DOHH2 (cell line): ENCODE data around the gene CTBS.

Experiments
- H3F3A ChIP-seq: fragments of 200-600 bp; sonication (generic), shearing (Covaris generic); 2 replicates; pipeline ENCODE4 v1.6.0; 2016; ENCODE audit warnings: antibody characterized with exemption, mild to moderate bottlenecking; ENCODE audit not compliant: control insufficient read depth, insufficient read depth
- H3K27ac ChIP-seq: fragments of 200-600 bp; sonication (generic); 2 replicates; pipeline ENCODE4 v1.5.1; 2014; ENCODE audit warnings: low read depth, mild to moderate bottlenecking, low read length, moderate library complexity
- H3K27me3 ChIP-seq: fragments of 200-600 bp; sonication (generic); 2 replicates; pipeline ENCODE4 v1.6.1; 2014; ENCODE audit warnings: mild to moderate bottlenecking, low read length, mixed read lengths; ENCODE audit not compliant: control insufficient read depth
- H3K36me3 ChIP-seq: fragments of 200-600 bp; sonication (generic); 2 replicates; pipeline ENCODE4 v1.6.1; 2014; ENCODE audit warnings: mild to moderate bottlenecking, low read length, moderate library complexity, mixed read lengths; ENCODE audit not compliant: control insufficient read depth
- H3K4me1 ChIP-seq: fragments of 200-600 bp; sonication (generic); 2 replicates; pipeline ENCODE4 v1.6.1; 2014; ENCODE audit warnings: mild to moderate bottlenecking, low read length, mixed read lengths; ENCODE audit not compliant: control insufficient read depth
- H3K4me2 ChIP-seq: fragments of 200-600 bp; sonication (generic); 2 replicates; pipeline ENCODE4 v1.6.0; 2014; ENCODE audit warnings: mild to moderate bottlenecking, low read length, moderate library complexity
- H3K4me3 ChIP-seq: fragments of 200-600 bp; sonication (generic); 2 replicates; pipeline ENCODE4 v1.5.1; 2014; ENCODE audit warnings: mild to moderate bottlenecking, low read length, mixed read lengths
- H3K79me2 ChIP-seq: fragments of 200-600 bp; sonication (generic); 2 replicates; pipeline ENCODE4 v1.6.1; 2014; ENCODE audit warnings: mild to moderate bottlenecking, low read length, mixed read lengths; ENCODE audit not compliant: control insufficient read depth
- H3K9me2 ChIP-seq: fragments of 200-600 bp; sonication (generic); replicated peaks from 2 replicates; pipeline ENCODE4 v1.6.1; 2014; ENCODE audit warnings: mild to moderate bottlenecking, low read length, mixed read lengths; ENCODE audit not compliant: control insufficient read depth
- H3K9me3 ChIP-seq: fragments of 200-600 bp; sonication (generic); 2 replicates; pipeline ENCODE4 v1.6.1; 2014; ENCODE audit warnings: antibody characterized with exemption, low read length, mixed read lengths; ENCODE audit not compliant: control insufficient read depth, insufficient read depth
- H4K20me1 ChIP-seq: fragments of 200-600 bp; sonication (generic); 2 replicates; pipeline ENCODE4 v1.6.0; 2014; ENCODE audit warnings: low read depth, mild to moderate bottlenecking, antibody characterized with exemption, low read length, moderate library complexity; ENCODE audit not compliant: control insufficient read depth, insufficient read depth
- EZH2phosphoT487 ChIP-seq: fragments of 200-600 bp; sonication (generic); IDR thresholded peaks from 2 replicates; pipeline ENCODE4 v1.6.1; 2017; ENCODE audit warnings: borderline replicate concordance, mild to moderate bottlenecking, antibody characterized with exemption, low read length, moderate library complexity, mixed read lengths
- TF ChIP-seq, protein P1 (sequence below): fragments of 200-600 bp; sonication (generic); IDR thresholded peaks from one replicate; pipeline ENCODE4 v1.5.1; 2014; ENCODE audit warnings: antibody characterized with exemption, mild to moderate bottlenecking, low read depth, low read length; ENCODE audit not compliant: poor library complexity, severe bottlenecking

The CTBS gene

GRCh38 chr1:84506002-84506728 is 68.1 kb downstream of the CTBS start, which contains the start of the genes GNG5 and SPATA1:
Gene GNG5, minus strand, starts transcription at chr1:84506581. Its CDS starts 490 bp downstream, at chr1:84506091.
Gene SPATA1, plus strand, starts transcription at chr1:84506386. Its CDS starts 9,974 bp downstream, at chr1:84516360.
- Histone ChIP-seq H3F3A (peaks cover 27% of the 10 kb centered on the region), H3K9me3 (peaks cover 8% of the 10 kb centered on the region), H3K79me2 (peaks cover 58% of the 10 kb centered on the region), H3K4me2 (peak within 1 kb of the TSS; percentile 89), H3K9me2 (no peaks in the 10 kb centered on the region), H3K27ac (peak within 1 kb of the TSS; percentile 87), H3K4me3 (peak within 1 kb of the TSS; percentile 94), H4K20me1 (peaks cover 16% of the 10 kb centered on the region; the same call in 1 of the 2 replicates), H3K36me3 (peaks cover 38% of the 10 kb centered on the region), H3K27me3 (no peaks in the 10 kb centered on the region), H3K4me1 (peaks cover 30% of the 10 kb centered on the region)
- TF ChIP-seq EZH2phosphoT487, result no peak
- TF ChIP-seq, protein P1, sequence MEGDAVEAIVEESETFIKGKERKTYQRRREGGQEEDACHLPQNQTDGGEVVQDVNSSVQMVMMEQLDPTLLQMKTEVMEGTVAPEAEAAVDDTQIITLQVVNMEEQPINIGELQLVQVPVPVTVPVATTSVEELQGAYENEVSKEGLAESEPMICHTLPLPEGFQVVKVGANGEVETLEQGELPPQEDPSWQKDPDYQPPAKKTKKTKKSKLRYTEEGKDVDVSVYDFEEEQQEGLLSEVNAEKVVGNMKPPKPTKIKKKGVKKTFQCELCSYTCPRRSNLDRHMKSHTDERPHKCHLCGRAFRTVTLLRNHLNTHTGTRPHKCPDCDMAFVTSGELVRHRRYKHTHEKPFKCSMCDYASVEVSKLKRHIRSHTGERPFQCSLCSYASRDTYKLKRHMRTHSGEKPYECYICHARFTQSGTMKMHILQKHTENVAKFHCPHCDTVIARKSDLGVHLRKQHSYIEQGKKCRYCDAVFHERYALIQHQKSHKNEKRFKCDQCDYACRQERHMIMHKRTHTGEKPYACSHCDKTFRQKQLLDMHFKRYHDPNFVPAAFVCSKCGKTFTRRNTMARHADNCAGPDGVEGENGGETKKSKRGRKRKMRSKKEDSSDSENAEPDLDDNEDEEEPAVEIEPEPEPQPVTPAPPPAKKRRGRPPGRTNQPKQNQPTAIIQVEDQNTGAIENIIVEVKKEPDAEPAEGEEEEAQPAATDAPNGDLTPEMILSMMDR, result no peak

DNA sequence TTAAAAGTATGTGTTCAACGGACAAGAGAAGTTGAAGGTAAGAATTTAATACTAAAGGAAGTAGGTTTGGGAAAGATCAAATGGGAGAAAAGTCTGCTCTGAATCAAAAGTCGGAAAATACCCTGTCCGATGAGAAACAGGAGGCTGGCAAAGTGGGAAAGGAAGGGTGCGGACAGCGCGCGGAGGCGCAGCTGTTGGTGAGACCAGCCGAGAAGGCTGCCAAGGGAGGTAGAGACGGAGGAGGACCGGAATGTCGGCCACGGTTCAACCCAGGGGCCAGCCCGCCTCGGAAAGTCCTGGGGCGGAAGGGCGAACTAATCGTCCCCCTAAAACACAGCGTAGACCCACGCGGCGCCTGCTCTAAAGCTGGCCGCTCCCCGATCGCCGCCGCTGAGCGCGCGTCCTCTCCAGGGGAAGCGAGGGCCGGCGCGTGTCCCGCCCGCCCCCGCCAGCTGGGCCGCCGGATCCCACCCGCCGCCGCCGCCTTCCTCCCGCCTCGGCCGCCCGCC is 68.7 kb downstream of the CTBS start:
- H3K4me1 ChIP-seq, result peaks cover 33% of the 10 kb centered on the region
- peaks cover 8% of the 10 kb centered on the region for H3K9me3 ChIP-seq
- H3K9me2 ChIP-seq, result no peaks in the 10 kb centered on the region
- TF ChIP-seq, protein P1, result no peak
- TF ChIP-seq EZH2phosphoT487, result no peak
- H3K36me3 ChIP-seq, result peaks cover 44% of the 10 kb centered on the region
- peaks cover 16% of the 10 kb centered on the region; the same call in 1 of the 2 replicates for H4K20me1 ChIP-seq
- H3K4me2 ChIP-seq, result peak overlapping the region; percentile 89
- H3F3A ChIP-seq, result peaks cover 29% of the 10 kb centered on the region
- H3K27ac ChIP-seq, result peak overlapping the region; percentile 87
- peaks cover 64% of the 10 kb centered on the region for H3K79me2 ChIP-seq
- H3K4me3 ChIP-seq, result peak overlapping the region; percentile 94
- no peaks in the 10 kb centered on the region for H3K27me3 ChIP-seq

GRCh38 chr1:84504580-84505492 is 69.4 kb downstream of the CTBS start:
- TF ChIP-seq, protein P1, result no peak
- TF ChIP-seq EZH2phosphoT487, result no peak

More at GRCh38 chr1:84504580-84505492, 69.4 kb downstream of the CTBS start:
- Histone ChIP-seq H4K20me1 (peaks cover 16% of the 10 kb centered on the region; the same call in 1 of the 2 replicates), H3K4me2 (peak overlapping the region; percentile 89), H3K79me2 (peaks cover 71% of the 10 kb centered on the region), H3K9me2 (no peaks in the 10 kb centered on the region), H3F3A (peaks cover 29% of the 10 kb centered on the region), H3K4me1 (peaks cover 39% of the 10 kb centered on the region), H3K4me3 (peak overlapping the region; percentile 94), H3K27me3 (no peaks in the 10 kb centered on the region), H3K9me3 (peaks cover 8% of the 10 kb centered on the region), H3K27ac (peak overlapping the region; percentile 87), H3K36me3 (peaks cover 51% of the 10 kb centered on the region)
